ENCODE results near the gene CPS1.

DNA sequence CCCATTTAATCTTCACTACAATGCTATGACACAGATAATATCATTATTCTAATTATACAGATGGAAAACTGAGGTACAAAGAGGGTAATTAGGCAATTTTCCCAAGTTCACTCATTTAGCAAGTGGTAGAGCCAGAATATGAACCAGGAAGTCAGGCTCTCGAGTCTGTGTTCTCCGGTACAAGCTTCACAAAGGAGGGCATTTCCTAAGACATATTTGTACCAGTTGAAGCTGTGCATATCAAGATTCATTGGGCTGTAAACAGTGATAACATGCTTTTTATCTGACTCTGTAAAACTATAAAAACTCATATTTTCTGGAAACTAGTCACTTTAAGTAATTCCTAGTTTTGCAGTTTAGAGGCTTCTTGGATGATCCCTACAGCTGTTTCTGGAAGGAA is 23.0 kb upstream of the CPS1 start:
- TF ChIP-seq, protein P1, sequence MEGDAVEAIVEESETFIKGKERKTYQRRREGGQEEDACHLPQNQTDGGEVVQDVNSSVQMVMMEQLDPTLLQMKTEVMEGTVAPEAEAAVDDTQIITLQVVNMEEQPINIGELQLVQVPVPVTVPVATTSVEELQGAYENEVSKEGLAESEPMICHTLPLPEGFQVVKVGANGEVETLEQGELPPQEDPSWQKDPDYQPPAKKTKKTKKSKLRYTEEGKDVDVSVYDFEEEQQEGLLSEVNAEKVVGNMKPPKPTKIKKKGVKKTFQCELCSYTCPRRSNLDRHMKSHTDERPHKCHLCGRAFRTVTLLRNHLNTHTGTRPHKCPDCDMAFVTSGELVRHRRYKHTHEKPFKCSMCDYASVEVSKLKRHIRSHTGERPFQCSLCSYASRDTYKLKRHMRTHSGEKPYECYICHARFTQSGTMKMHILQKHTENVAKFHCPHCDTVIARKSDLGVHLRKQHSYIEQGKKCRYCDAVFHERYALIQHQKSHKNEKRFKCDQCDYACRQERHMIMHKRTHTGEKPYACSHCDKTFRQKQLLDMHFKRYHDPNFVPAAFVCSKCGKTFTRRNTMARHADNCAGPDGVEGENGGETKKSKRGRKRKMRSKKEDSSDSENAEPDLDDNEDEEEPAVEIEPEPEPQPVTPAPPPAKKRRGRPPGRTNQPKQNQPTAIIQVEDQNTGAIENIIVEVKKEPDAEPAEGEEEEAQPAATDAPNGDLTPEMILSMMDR (conservative IDR thresholded peaks at IDR 0.05; ENCODE audit: low read depth, low read length) = no peak
- no peak for TF ChIP-seq EZH2 (IDR thresholded peaks at IDR 0.05; ENCODE audit: borderline replicate concordance, low read depth, low read length, poor library complexity, severe bottlenecking)

All from A673 (cell line).